Gastrocnemius medialis (tissue), 4 donors: ENCODE measurements around the gene CCNC. TPM values are rescaled to one million over a fixed set of nuclear protein-coding genes. Genes with fewer than 3 reads are reported as not detected.

ENCODE experiments used
- ATAC-seq, 2 donors: fragments of 150-250 bp; one replicate each; pipeline ENCODE4 v1.9.1; 2016
- DNase-seq, 2 donors: peaks; one replicate each; pipeline ENCODE4 v3.0.0-alpha.2; 2019
- H3K27ac ChIP-seq, 4 donors: fragments of 200-600 bp; sonication (generic); 1 replicate in 1 of 4; 2 replicates in 3 of 4; pipeline ENCODE4 v1.5.1; 2016 to 2018; ENCODE audit warnings: mild to moderate bottlenecking in 2 of 4, moderate library complexity in 1 of 4
- H3K27me3 ChIP-seq, 3 donors: fragments of 200-600 bp; sonication (generic) in 2 of 3; 1 replicate in 1 of 3; 2 replicates in 2 of 3; pipeline versions ENCODE4 v1.5.1 to v1.6.0; 2016 to 2019; ENCODE audit warnings: mild to moderate bottlenecking in 1 of 3, moderate library complexity in 1 of 3
- H3K36me3 ChIP-seq, 2 donors: fragments of 200-600 bp; sonication (generic) in 1 of 2; one replicate each; pipeline ENCODE4 v1.5.1; 2017 to 2018
- H3K4me1 ChIP-seq, 2 donors: fragments of 200-600 bp; sonication (generic) in 1 of 2; one replicate each; pipeline ENCODE4 v1.5.1; 2016 to 2017; ENCODE audit warnings: mild to moderate bottlenecking in 2 of 2
- H3K4me3 ChIP-seq, 4 donors: fragments of 200-600 bp; sonication (generic) in 3 of 4; 1 replicate in 1 of 4; 2 replicates in 3 of 4; pipeline ENCODE4 v1.5.1; 2016 to 2019; ENCODE audit warnings: mild to moderate bottlenecking in 2 of 4
- H3K9me3 ChIP-seq, 3 donors: fragments of 200-600 bp; sonication (generic) in 2 of 3; 1 replicate in 1 of 3; 2 replicates in 2 of 3; pipeline ENCODE4 v1.5.1; 2016 to 2019
- CTCF ChIP-seq, 5 experiments: fragments of 450-650 bp in 3 of 5; fragments of 200-600 bp in 2 of 5; sonication (generic) in 2 of 5; IDR thresholded peaks in 4 of 5; conservative IDR thresholded peaks in 1 of 5; 1 replicate in 4 of 5; 2 replicates in 1 of 5; pipeline ENCODE4 v1.5.1; 2016 to 2019; ENCODE audit warnings: antibody characterized with exemption in 5 of 5, mild to moderate bottlenecking in 3 of 5, moderate library complexity in 3 of 5
- POLR2A ChIP-seq, 2 donors: fragments of 450-650 bp; IDR thresholded peaks; one replicate each; pipeline ENCODE4 v1.6.1; 2017; ENCODE audit warnings: antibody characterized with exemption in 2 of 2, mild to moderate bottlenecking in 2 of 2, moderate library complexity in 2 of 2
- in situ Hi-C, 4 donors: fragments of 200-750 bp; cut with MboI; loops; one replicate each; pipeline versions ENCODE4 v1.15.0 to v1.8.0; 2017; ENCODE audit warnings: low sequenced_read_pairs in 4 of 4
- intact Hi-C: fragments of 100-400 bp; cut with DNase I; formaldehyde crosslinking; loops from one replicate; pipeline ENCODE4 v1.15.1; 2023; ENCODE audit warnings: low total_unique reads
- total RNA-seq, 4 donors: library from RNA; depleted of rRNA; stranded (reverse); fragments of >200 nt; gene quantifications; one replicate each; pipeline versions ENCODE4 v1.1.0 to v1.2.3, GENCODE V29; 2016

The CCNC gene
- total RNA-seq, 4 donors from 2014 or later: 18.1 to 45.4 (median 25.8) TPM

- Histone ChIP-seq H3K4me1 (peaks cover 15 to 30% of the 10 kb centered on the region in 2 donors), H3K27me3 (peaks cover 100% of the 10 kb centered on the region in 3 donors), H3K4me3 (no peak overlapping the region), H3K9me3 (no peaks in the 10 kb centered on the region), H3K36me3 (no peaks in the 10 kb centered on the region), H3K27ac (no peak overlapping the region)
- no peak for DNase-seq
- no peak for TF ChIP-seq CTCF (IDR thresholded peaks at IDR 0.05 in 4 of 5, conservative IDR thresholded peaks at IDR 0.05 in 1 of 5)
- TF ChIP-seq POLR2A (IDR thresholded peaks at IDR 0.05): no peak
- no peak for ATAC-seq
- intact Hi-C loops: loop anchor here (5.0 kb wide), 1 partner anchor 856 kb away; the partner anchor contains the start of gene SIM1
- in situ Hi-C loops: no loop called here
Observed at GRCh38 chr6:99605911-99606655, 37.6 kb upstream of the CCNC start.

DNA sequence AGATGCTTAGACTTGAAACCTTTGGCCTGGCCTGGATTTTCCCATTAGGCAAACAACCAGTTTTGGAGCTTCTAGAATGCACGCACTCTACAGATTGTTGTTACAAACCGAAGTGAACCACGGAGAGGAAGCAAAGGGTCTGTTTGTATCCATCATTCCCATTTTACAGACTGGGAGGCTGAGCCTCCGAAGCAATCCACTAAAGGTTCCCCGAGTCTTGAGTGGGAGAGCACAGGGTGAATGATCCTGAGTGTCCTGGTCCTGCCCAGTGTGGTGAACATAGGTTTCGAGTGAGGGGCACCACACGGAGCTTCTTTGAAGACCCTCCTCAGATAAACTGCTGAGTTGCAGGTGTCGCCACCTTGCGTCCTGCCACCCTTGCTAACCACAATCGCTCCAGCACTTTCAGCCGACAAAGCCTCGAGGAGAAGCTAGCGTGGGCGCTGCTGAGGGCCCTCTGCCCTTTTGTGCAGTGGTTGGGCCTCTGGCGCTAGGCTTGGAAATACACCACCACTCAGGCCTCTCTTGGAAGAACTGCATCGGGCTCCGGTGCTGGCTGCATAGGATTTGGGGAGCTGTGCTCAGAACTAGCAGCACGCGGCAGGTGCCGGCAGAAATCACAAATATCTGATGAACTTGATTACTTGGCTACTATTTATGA is 36.7 kb upstream of the CCNC start:
- intact Hi-C loops (loop anchor here (5.0 kb wide), 1 partner anchor 857 kb away; the partner anchor contains the start of gene SIM1), in situ Hi-C loops (no loop called here)
- peak overlapping the region in 1 of 4 donors; percentile 63 for H3K4me3 ChIP-seq
- no peaks in the 10 kb centered on the region for H3K36me3 ChIP-seq
- no peak for TF ChIP-seq POLR2A (IDR thresholded peaks at IDR 0.05)
- DNase-seq: no peak
- H3K27me3 ChIP-seq: peaks cover 98 to 100% (median 99%) of the 10 kb centered on the region in 3 donors
- H3K27ac ChIP-seq: no peak overlapping the region
- no peak for ATAC-seq
- H3K9me3 ChIP-seq: no peaks in the 10 kb centered on the region
- peaks cover 15 to 30% of the 10 kb centered on the region in 2 donors for H3K4me1 ChIP-seq

GRCh38 chr6:99604166-99605073 is 36.0 kb upstream of the CCNC start:
- Histone ChIP-seq H3K36me3 (no peaks in the 10 kb centered on the region), H3K27ac (no peak overlapping the region), H3K27me3 (peaks cover 97 to 100% (median 98%) of the 10 kb centered on the region in 3 donors), H3K4me3 (peak overlapping the region; percentile 40 to 63 (median 43)), H3K9me3 (no peaks in the 10 kb centered on the region), H3K4me1 (peaks cover 15 to 30% of the 10 kb centered on the region in 2 donors)
- DNase-seq (no peak), ATAC-seq (no peak)
- no peak for TF ChIP-seq POLR2A (IDR thresholded peaks at IDR 0.05)
- no peak for TF ChIP-seq CTCF (IDR thresholded peaks at IDR 0.05 in 4 of 5, conservative IDR thresholded peaks at IDR 0.05 in 1 of 5)
- in situ Hi-C loops (no loop called here), intact Hi-C loops (loop anchor here (5.0 kb wide), 1 partner anchor 858 kb away; the partner anchor contains the start of gene SIM1)

DNA sequence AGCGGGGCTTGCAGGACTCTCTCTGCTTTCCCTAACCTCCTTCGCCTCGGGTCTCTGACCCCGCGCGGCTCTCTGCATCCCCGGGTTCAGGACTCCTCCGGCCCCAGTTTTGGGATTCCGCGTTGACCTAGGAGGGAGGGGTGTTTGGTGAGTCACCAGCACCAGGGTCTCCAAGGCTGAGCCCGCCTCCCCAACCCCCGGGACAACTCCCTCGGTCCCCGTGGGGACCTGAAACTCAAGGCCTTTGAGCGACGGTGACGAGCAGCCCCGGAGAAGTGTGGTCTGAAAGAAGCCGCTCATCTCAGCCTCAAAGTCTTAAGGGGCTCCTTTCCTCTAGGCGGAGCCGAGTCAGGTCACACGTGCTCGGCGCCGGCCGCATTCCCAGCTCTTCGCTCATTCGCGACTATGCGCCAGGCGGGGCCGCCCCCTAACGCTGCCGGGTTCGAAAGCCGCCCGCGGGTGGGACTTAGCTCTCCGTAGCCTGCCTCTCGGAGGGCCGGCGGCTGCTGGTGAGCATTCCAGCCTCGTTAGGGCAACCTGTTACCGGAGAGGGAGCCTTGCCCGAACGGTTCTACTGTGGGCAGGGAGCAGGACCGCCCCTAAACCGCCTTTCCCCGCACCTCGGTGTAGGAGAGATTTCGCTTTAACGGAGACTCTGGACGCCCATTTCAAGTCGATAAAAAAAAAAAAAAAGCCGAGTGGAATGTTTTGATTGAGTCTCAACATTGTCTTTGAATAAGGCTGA is 35.1 kb upstream of the CCNC start:
- peaks cover 96 to 100% (median 96%) of the 10 kb centered on the region in 3 donors for H3K27me3 ChIP-seq
- intact Hi-C loops (no loop called here), in situ Hi-C loops (no loop called here)
- no peak overlapping the region for H3K27ac ChIP-seq
- no peak for TF ChIP-seq POLR2A (IDR thresholded peaks at IDR 0.05)
- no peak for TF ChIP-seq CTCF (IDR thresholded peaks at IDR 0.05 in 4 of 5, conservative IDR thresholded peaks at IDR 0.05 in 1 of 5)
- ATAC-seq (peak in 1 of 2 donors; percentile 22), DNase-seq (no peak)
- no peaks in the 10 kb centered on the region for H3K36me3 ChIP-seq
- peaks cover 15 to 30% of the 10 kb centered on the region in 2 donors for H3K4me1 ChIP-seq
- H3K4me3 ChIP-seq: peak overlapping the region; percentile 40 to 63 (median 43)
- H3K9me3 ChIP-seq: no peaks in the 10 kb centered on the region
